NT2/D1 (cell line): ENCODE data around the gene FGF7.

ENCODE experiments used
- DNase-seq: peaks from one replicate; pipeline ENCODE4 v3.0.0-alpha.2; 2011; ENCODE audit warnings: low read depth, low spot score
- H3K27me3 ChIP-seq: 2 replicates; pipeline ENCODE4 v1.6.0; 2011; ENCODE audit warnings: mild to moderate bottlenecking; ENCODE audit not compliant: insufficient read length, insufficient read depth
- H3K36me3 ChIP-seq: 2 replicates; pipeline ENCODE4 v1.6.1; 2011; ENCODE audit warnings: mild to moderate bottlenecking, low read length, mixed read lengths; ENCODE audit not compliant: insufficient read depth, insufficient read length
- H3K4me1 ChIP-seq: 2 replicates; pipeline ENCODE4 v1.5.1; 2011; ENCODE audit not compliant: insufficient read depth, insufficient read length
- H3K4me3 ChIP-seq: 2 replicates; pipeline ENCODE4 v1.5.1; 2011; ENCODE audit warnings: low read depth; ENCODE audit not compliant: insufficient read length
- H3K9ac ChIP-seq: 2 replicates; pipeline ENCODE4 v1.6.0; 2011; ENCODE audit warnings: low read depth; ENCODE audit not compliant: insufficient read length
- H3K9me3 ChIP-seq: 2 replicates; pipeline ENCODE4 v1.5.1; 2011; ENCODE audit warnings: mild to moderate bottlenecking, low read length; ENCODE audit not compliant: insufficient read depth
- SUZ12 ChIP-seq: IDR thresholded peaks from 2 replicates; pipeline ENCODE4 v1.6.1; 2011; ENCODE audit not compliant: insufficient read length, insufficient read depth; ENCODE audit errors: extremely low read depth
- YY1 ChIP-seq: IDR thresholded peaks from 2 replicates; pipeline ENCODE4 v1.6.1; 2011; ENCODE audit not compliant: insufficient read length, insufficient read depth
- ZNF274 ChIP-seq: IDR thresholded peaks from 2 replicates; pipeline ENCODE4 v1.6.1; 2011; ENCODE audit warnings: mild to moderate bottlenecking, low read depth, low read length

FGF7 gene

GRCh38 chr15:49423901-49424550, 984 bp downstream of the FGF7 start:
- H3K4me3 ChIP-seq, result no peak overlapping the region

GRCh38 chr15:49424954-49425353, 1.9 kb downstream of the FGF7 start:
- TF ChIP-seq YY1 (no peak), SUZ12 (no peak), ZNF274 (no peak)
- no peaks in the 10 kb centered on the region for H3K27me3 ChIP-seq
- no peak overlapping the region for H3K4me3 ChIP-seq

More at GRCh38 chr15:49423901-49424550, 984 bp downstream of the FGF7 start:
- no peak for DNase-seq
- Histone ChIP-seq H3K9me3 (no peaks in the 10 kb centered on the region), H3K9ac (no peak overlapping the region), H3K27me3 (no peaks in the 10 kb centered on the region), H3K36me3 (no peaks in the 10 kb centered on the region), H3K4me1 (no peaks in the 10 kb centered on the region)
- TF ChIP-seq YY1 (no peak), SUZ12 (no peak), ZNF274 (no peak)

GRCh38 chr15:49427372-49427771, 4.3 kb downstream of the FGF7 start:
- Histone ChIP-seq H3K4me3 (no peak overlapping the region), H3K36me3 (no peaks in the 10 kb centered on the region), H3K9me3 (no peaks in the 10 kb centered on the region), H3K4me1 (no peaks in the 10 kb centered on the region), H3K27me3 (no peaks in the 10 kb centered on the region), H3K9ac (no peak overlapping the region)
- TF ChIP-seq SUZ12 (no peak), ZNF274 (no peak), YY1 (no peak)
- no peak for DNase-seq

More at GRCh38 chr15:49424954-49425353, 1.9 kb downstream of the FGF7 start:
- Histone ChIP-seq H3K36me3 (no peaks in the 10 kb centered on the region), H3K4me1 (no peaks in the 10 kb centered on the region), H3K9me3 (no peaks in the 10 kb centered on the region), H3K9ac (no peak overlapping the region)
- DNase-seq, result no peak

GRCh38 chr15:49428409-49429095, 5.5 kb downstream of the FGF7 start:
- Histone ChIP-seq H3K27me3 (no peaks in the 10 kb centered on the region), H3K9ac (no peak overlapping the region), H3K4me3 (no peak overlapping the region), H3K9me3 (no peaks in the 10 kb centered on the region), H3K4me1 (no peaks in the 10 kb centered on the region), H3K36me3 (no peaks in the 10 kb centered on the region)
- DNase-seq, result no peak
- TF ChIP-seq ZNF274 (no peak), SUZ12 (no peak), YY1 (no peak)

GRCh38 chr15:49430046-49430445, 7.0 kb downstream of the FGF7 start:
- Histone ChIP-seq H3K27me3 (no peaks in the 10 kb centered on the region), H3K4me3 (no peak overlapping the region), H3K36me3 (no peaks in the 10 kb centered on the region), H3K9me3 (no peaks in the 10 kb centered on the region), H3K9ac (no peak overlapping the region), H3K4me1 (no peaks in the 10 kb centered on the region)
- TF ChIP-seq YY1, result no peak
- no peak for TF ChIP-seq SUZ12
- no peak for TF ChIP-seq ZNF274
- DNase-seq, result no peak

- DNase-seq, result no peak
- H3K36me3 ChIP-seq, result no peaks in the 10 kb centered on the region
- no peak overlapping the region for H3K9ac ChIP-seq
- no peaks in the 10 kb centered on the region for H3K4me1 ChIP-seq
- H3K9me3 ChIP-seq, result no peaks in the 10 kb centered on the region
- no peaks in the 10 kb centered on the region for H3K27me3 ChIP-seq
- TF ChIP-seq ZNF274 (no peak), SUZ12 (no peak), YY1 (no peak)
- no peak overlapping the region for H3K4me3 ChIP-seq
Measured at GRCh38 chr15:49435174-49435573, 12.1 kb downstream of the FGF7 start.

GRCh38 chr15:49436751-49437150, 13.7 kb downstream of the FGF7 start:
- no peaks in the 10 kb centered on the region for H3K9me3 ChIP-seq
- no peaks in the 10 kb centered on the region for H3K36me3 ChIP-seq
- H3K27me3 ChIP-seq, result no peaks in the 10 kb centered on the region
- H3K9ac ChIP-seq, result no peak overlapping the region
- no peak overlapping the region for H3K4me3 ChIP-seq
- no peak for TF ChIP-seq SUZ12
- no peak for TF ChIP-seq YY1
- TF ChIP-seq ZNF274, result no peak
- H3K4me1 ChIP-seq, result no peaks in the 10 kb centered on the region
- no peak for DNase-seq
